Measurements from ENCODE around the gene PLAC8. TPM values are rescaled to one million over a fixed set of nuclear protein-coding genes. Genes with fewer than 3 reads are reported as not detected.
"Not testable (repeated sequence)": the region's sequence is repeated elsewhere in the genome, so short reads cannot be mapped to it uniquely, and the experiment has no call there.

The PLAC8 gene
- total RNA-seq, 2 donors from 2014 or later, result 48.0 to 49.3 TPM

DNA sequence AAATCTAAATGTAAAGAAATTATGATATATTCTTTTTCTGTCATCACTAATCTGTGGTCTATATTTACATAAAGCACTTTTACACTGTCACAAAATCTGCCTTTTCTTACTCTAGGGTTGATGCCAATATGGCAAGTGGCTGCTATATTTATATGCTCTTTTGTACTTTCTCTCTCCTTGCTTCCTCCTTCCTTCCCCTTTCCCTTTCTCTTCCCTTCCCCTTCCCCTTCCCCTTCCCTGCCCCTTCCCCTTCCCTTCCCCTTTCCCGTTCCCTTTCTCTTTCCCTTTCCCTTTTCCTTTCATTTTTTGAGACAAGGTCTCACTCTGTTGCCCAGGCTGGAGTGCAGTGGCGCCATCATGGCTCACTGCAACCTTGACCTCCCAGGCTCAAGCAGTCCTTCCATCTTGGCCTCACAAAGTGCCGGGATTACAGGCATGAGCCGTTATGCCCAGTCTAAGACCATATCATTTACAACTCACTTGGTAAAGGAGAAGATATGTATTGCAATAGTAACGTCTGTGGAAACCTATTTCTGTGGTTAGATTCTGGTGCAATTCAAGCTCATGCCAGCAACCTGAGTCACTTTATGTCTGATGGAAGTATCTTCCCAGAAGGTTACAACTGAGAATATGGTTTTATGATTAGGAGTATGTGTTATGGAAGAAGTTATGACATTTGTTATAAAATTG lies 13.9 kb upstream of the PLAC8 start:
- H3K4me1 Mint-ChIP-seq (ENCODE audit: low read depth), result peaks cover 20% of the 10 kb centered on the region
- no peak for DNase-seq
- H3K27ac Mint-ChIP-seq, result no peak overlapping the region
- H3K9me3 Mint-ChIP-seq, result peaks cover 0 to 1% of the 10 kb centered on the region in 2 donors
- no peak overlapping the region for H3K4me3 Mint-ChIP-seq
- H3K36me3 Mint-ChIP-seq (ENCODE audit: insufficient read depth in 2 of 2), result peaks cover 0 to 6% of the 10 kb centered on the region in 2 donors
- H3K27me3 Mint-ChIP-seq (ENCODE audit: low read depth), result no peaks in the 10 kb centered on the region
- no peak for ATAC-seq (replicated peaks in 1 of 2)

DNA sequence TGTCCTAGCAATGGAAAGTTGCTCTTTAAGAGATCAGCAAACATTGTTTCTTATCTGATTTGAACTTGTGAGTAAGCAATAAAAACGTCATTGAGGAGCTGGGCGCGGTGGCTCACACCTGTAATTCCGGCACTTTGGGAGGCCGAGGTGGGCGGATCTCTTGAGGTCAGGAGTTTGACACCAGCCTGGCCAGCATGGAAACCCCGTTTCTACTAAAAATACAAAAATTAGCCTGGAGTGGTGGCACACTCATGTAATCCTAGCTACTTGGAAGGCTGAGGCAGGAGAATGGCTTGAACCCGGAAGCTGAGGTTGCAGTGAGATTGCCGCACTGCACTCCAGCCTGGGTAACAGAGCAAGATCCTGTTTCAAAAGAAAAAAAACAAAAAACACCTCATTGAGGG lies 11.2 kb upstream of the PLAC8 start:
- H3K4me3 Mint-ChIP-seq, result peak overlapping the region; percentile 27 to 54
- H3K9me3 Mint-ChIP-seq, result no peaks in the 10 kb centered on the region
- ATAC-seq (replicated peaks in 1 of 2), result peak; percentile 45 to 56
- H3K27me3 Mint-ChIP-seq (ENCODE audit: low read depth), result no peaks in the 10 kb centered on the region
- peak in 1 of 2 donors; percentile 35 for DNase-seq
- peaks cover 0 to 5% of the 10 kb centered on the region in 2 donors for H3K36me3 Mint-ChIP-seq (ENCODE audit: insufficient read depth in 2 of 2)
- H3K4me1 Mint-ChIP-seq (ENCODE audit: low read depth), result peaks cover 16% of the 10 kb centered on the region
- H3K27ac Mint-ChIP-seq, result no peak overlapping the region

DNA sequence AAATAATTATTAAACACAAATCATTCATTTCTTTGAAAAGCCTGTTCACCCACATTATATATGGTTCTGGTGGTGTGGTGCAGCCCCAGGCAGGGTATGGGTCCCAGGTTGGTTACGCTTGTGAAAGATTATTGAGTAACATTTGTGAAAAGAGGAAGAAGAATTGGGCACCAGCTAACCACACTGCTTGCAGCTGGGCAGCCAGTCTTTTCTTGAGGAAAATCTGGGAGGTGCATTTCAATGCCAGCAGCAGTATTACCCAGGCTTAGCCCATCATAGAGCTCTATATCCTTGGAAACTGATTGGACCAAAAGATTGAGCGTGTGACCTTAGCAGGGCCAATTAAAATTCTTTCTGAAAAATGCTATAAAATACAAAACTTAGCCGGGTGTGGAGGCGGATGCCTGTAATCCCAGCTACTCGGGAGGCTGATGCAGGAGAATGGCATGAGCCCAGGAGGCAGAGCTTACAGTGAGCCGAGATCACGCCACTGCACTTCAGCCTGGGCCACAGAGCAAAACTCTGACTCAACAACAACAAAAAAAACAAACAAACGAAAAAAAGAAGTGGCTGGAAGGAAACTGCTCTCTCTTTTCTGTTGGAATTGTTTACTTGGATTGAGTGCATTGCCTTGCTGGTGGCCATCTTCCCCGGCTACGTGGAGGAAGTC lies 9.7 kb upstream of the PLAC8 start:
- no peaks in the 10 kb centered on the region for H3K9me3 Mint-ChIP-seq
- peaks cover 0 to 5% of the 10 kb centered on the region in 2 donors for H3K36me3 Mint-ChIP-seq (ENCODE audit: insufficient read depth in 2 of 2)
- peaks cover 16% of the 10 kb centered on the region for H3K4me1 Mint-ChIP-seq (ENCODE audit: low read depth)
- ATAC-seq (replicated peaks in 1 of 2) (no peak), DNase-seq (no peak)
- H3K27ac Mint-ChIP-seq, result no peak overlapping the region
- H3K27me3 Mint-ChIP-seq (ENCODE audit: low read depth), result no peaks in the 10 kb centered on the region
- H3K4me3 Mint-ChIP-seq, result no peak overlapping the region

DNA sequence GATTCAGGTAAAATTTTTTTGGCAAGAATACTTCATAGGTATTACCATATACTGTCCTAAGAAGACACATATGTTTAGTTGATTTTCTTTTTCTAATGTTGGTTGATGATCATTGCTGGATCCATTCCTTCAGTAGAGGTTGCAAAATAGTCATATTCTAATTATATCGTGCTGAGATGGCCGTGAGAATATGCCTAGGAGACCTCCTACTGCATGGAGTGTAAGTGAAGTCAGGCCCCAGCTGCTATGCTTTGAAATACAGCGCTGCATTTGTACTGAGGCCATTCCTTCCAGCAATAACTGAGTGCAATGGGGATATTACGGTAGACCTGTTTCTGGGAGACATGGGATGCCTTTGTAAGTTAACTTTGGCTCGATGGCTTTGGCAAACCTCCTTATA lies 6.7 kb upstream of the PLAC8 start:
- Mint-ChIP-seq H3K27me3 (ENCODE audit: low read depth) (no peaks in the 10 kb centered on the region), H3K36me3 (ENCODE audit: insufficient read depth in 2 of 2) (peaks cover 0 to 2% of the 10 kb centered on the region in 2 donors), H3K27ac (no peak overlapping the region), H3K4me3 (no peak overlapping the region), H3K4me1 (ENCODE audit: low read depth) (peaks cover 13% of the 10 kb centered on the region), H3K9me3 (no peaks in the 10 kb centered on the region)
- ATAC-seq (replicated peaks in 1 of 2), result no peak
- DNase-seq, result no peak

DNA sequence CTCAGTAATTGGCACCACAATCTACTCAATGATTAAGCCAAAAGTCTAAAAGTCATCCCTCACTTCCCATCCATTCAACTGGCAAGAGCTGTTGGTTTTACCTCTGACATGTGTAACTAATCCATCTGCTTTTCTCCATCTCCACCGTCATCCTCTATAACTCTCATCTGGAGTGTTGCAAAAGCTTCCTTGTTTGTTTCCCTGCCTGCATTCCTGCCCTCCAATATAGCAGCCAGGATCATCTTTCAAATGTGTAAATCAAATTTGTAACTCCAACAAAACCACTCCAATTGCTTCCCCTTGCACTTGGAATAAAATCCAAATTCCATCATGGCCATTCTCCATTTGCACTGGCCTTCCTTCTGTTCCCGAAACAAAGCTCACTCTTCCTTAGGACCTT lies 4.3 kb upstream of the PLAC8 start:
- DNase-seq (no peak), ATAC-seq (replicated peaks in 1 of 2) (no peak)
- no peaks in the 10 kb centered on the region for H3K36me3 Mint-ChIP-seq (ENCODE audit: insufficient read depth in 2 of 2)
- no peak overlapping the region for H3K4me3 Mint-ChIP-seq
- no peaks in the 10 kb centered on the region for H3K9me3 Mint-ChIP-seq
- no peak overlapping the region for H3K27ac Mint-ChIP-seq
- H3K4me1 Mint-ChIP-seq (ENCODE audit: low read depth), result peaks cover 27% of the 10 kb centered on the region
- no peaks in the 10 kb centered on the region for H3K27me3 Mint-ChIP-seq (ENCODE audit: low read depth)

DNA sequence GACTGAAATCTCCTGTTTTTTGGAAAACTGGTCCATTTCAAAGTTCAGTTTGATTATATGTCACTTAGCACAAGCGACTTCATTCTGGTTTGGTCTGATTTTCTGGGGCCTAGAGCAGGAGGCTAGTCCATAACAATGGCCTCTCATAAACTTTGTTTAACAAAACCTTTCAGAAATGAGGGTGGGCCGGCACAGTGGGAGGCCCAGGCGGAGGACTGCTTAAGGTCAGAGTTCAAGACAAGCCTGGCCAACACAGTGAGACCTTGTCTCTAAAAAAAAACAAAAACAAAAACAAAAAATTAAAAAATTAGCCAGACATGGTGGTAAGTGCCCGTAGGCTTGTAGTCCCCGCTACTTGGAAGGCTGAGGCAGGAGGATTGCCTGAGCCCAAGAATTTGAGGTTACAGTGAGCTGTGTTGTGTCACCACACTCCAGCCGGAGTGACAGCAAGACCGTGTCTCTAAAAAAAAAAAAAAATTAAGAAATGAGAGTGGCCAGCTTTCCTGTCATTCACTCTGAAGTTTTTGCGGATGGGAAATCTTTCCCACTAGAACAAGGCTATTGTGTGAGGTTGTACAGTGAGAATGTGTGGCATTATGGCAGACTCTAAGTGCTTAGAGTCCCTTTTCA lies 1.2 kb upstream of the PLAC8 start:
- no peak for ATAC-seq (replicated peaks in 1 of 2)
- Mint-ChIP-seq H3K4me3 (peak overlapping the region in 1 of 2 donors; percentile 33), H3K27me3 (ENCODE audit: low read depth) (no peaks in the 10 kb centered on the region), H3K27ac (peak overlapping the region; percentile 94), H3K36me3 (ENCODE audit: insufficient read depth in 2 of 2) (peaks cover 2 to 5% of the 10 kb centered on the region in 2 donors), H3K4me1 (ENCODE audit: low read depth) (peaks cover 47% of the 10 kb centered on the region), H3K9me3 (no peaks in the 10 kb centered on the region)
- no peak for DNase-seq

DNA sequence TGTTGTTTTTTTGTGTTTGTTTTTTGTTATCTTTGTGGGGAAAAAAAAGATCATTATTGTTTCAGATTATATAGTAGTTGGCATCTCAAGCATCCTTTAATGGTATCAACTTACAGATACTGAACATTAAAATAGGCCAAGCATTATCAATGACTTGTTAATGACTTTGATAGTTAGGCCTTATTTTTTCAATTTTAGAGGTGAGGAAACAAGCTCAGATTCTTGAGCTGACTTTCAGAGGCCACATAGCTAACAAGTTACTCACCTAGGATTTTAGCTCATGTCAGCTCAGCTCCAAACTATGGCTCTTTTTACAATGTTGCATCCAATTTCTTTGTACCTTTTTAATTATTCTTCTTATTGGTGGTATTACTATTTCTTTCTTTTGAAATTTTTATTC lies 471 bp upstream of the PLAC8 start:
- peak overlapping the region; percentile 94 for H3K27ac Mint-ChIP-seq
- peaks cover 2 to 5% of the 10 kb centered on the region in 2 donors for H3K36me3 Mint-ChIP-seq (ENCODE audit: insufficient read depth in 2 of 2)
- peaks cover 53% of the 10 kb centered on the region for H3K4me1 Mint-ChIP-seq (ENCODE audit: low read depth)
- no peak for ATAC-seq (replicated peaks in 1 of 2)
- no peak for DNase-seq
- peak overlapping the region; percentile 85 to 93 for H3K4me3 Mint-ChIP-seq
- H3K9me3 Mint-ChIP-seq, result no peaks in the 10 kb centered on the region
- no peaks in the 10 kb centered on the region for H3K27me3 Mint-ChIP-seq (ENCODE audit: low read depth)

DNA sequence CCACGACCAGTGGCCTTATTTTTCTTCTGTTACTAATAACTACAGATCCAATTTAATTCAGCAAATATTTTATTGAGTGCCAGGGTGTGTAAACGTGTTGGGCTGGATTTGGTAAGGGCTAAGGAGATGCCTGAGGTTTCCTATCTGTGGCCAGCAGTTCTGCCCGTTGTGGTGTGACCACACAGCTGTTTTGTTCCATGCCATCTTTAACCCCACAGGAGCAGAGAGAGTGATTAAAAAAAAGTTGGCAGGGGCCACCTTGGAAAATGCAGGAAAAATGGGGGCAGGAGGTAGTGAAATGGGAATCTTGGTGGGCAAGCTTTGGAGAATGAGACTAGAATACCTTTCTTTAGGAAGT lies 1.1 kb downstream of the PLAC8 start:
- Mint-ChIP-seq H3K4me1 (ENCODE audit: low read depth) (peaks cover 59% of the 10 kb centered on the region), H3K4me3 (peak overlapping the region; percentile 89 to 93), H3K27ac (peak overlapping the region; percentile 95), H3K9me3 (no peaks in the 10 kb centered on the region), H3K27me3 (ENCODE audit: low read depth) (no peaks in the 10 kb centered on the region), H3K36me3 (ENCODE audit: insufficient read depth in 2 of 2) (peaks cover 2 to 8% of the 10 kb centered on the region in 2 donors)
- no peak for ATAC-seq (replicated peaks in 1 of 2)
- DNase-seq, result no peak

DNA sequence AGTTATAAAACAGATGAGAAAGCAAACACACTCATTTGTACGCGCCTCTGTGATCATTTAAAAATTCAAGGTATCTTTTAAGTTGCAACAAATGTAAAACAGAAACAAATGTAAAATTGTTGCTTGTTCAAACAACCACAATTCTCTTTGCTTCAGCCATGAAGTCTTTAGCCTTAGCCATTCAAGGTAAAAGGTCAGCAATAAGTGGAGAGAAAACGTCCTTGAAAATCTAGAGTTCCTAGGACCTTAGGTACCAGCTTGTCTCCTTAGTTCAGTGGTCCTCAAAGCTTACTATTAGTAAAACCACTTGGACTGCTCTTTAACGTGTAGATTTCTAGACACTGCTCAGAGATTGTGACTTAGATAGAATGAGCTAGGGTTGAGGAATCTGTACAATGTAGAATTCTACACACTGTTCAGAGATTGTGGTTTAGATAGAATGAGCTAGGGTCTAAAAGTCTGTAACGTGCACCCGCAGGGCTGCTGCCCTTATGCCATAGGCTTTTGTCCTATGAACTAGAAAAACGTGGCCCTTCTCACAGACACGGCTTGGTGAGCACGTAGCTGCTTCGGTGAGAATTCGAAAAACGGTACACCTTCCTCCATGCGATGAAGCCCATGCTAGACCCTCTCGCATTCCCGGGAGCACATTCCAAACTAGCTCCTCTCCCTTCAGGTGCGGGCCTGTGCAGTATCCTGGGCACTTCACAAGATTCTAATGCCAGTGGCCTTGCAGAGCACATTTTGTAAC lies 1.7 kb downstream of the PLAC8 start:
- no peaks in the 10 kb centered on the region for H3K9me3 Mint-ChIP-seq
- peak; percentile 34 to 35 for DNase-seq
- H3K36me3 Mint-ChIP-seq (ENCODE audit: insufficient read depth in 2 of 2), result peaks cover 2 to 8% of the 10 kb centered on the region in 2 donors
- H3K4me1 Mint-ChIP-seq (ENCODE audit: low read depth), result peaks cover 59% of the 10 kb centered on the region
- no peaks in the 10 kb centered on the region for H3K27me3 Mint-ChIP-seq (ENCODE audit: low read depth)
- peak overlapping the region; percentile 95 for H3K27ac Mint-ChIP-seq
- H3K4me3 Mint-ChIP-seq, result peak overlapping the region; percentile 89 to 93
- ATAC-seq (replicated peaks in 1 of 2), result peak; percentile 14 to 15

DNA sequence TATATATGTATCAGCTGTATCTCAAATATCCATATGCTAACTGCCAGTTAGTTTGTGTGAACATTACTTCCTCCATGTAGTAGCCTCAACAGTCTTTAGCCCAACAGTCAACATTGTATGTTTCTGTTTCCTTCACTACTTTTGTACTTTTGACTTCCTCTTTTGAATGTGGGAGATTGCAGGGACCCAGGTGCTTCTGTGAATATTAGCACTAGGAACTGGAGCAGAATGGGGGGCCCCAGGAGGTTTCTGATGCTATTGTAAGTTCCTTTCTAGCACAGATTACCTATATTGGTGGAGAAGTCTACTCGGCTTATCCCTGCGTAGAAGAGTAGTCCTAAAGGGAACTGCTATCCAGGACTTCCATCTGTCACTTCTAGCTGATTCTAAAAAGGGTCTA lies 2.3 kb downstream of the PLAC8 start:
- Mint-ChIP-seq H3K27ac (peak overlapping the region; percentile 95), H3K9me3 (no peaks in the 10 kb centered on the region), H3K27me3 (ENCODE audit: low read depth) (no peaks in the 10 kb centered on the region), H3K4me3 (peak overlapping the region; percentile 89 to 93), H3K4me1 (ENCODE audit: low read depth) (peaks cover 56% of the 10 kb centered on the region), H3K36me3 (ENCODE audit: insufficient read depth in 2 of 2) (peaks cover 2 to 8% of the 10 kb centered on the region in 2 donors)
- DNase-seq, result no peak
- ATAC-seq (replicated peaks in 1 of 2), result no peak

DNA sequence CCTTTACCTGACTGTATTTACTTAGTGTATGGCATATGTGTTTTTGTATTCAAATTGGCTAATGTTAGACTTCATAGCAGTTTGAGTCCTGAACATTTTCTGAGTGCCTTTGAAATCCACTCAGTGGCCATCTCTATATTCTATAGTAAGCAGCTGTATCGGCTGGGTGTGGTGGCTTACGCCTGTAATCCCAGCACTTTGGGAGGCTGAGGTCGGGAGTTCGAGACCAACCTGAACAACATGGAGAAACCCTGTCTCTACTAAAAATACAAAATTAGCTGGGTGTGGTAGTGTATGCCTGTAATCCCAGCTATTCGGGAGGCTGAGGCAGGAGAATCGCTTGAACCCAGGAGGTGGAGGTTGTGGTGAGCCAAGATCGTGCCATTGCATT lies 2.8 kb downstream of the PLAC8 start:
- H3K27me3 Mint-ChIP-seq (ENCODE audit: low read depth); DNase-seq; H3K9me3 Mint-ChIP-seq; H3K36me3 Mint-ChIP-seq (ENCODE audit: insufficient read depth in 2 of 2); ATAC-seq (replicated peaks in 1 of 2): not testable (repeated sequence)
- H3K27ac Mint-ChIP-seq, result peak overlapping the region; percentile 83
- peaks cover 56% of the 10 kb centered on the region for H3K4me1 Mint-ChIP-seq (ENCODE audit: low read depth)
- peak overlapping the region; percentile 90 to 97 for H3K4me3 Mint-ChIP-seq

DNA sequence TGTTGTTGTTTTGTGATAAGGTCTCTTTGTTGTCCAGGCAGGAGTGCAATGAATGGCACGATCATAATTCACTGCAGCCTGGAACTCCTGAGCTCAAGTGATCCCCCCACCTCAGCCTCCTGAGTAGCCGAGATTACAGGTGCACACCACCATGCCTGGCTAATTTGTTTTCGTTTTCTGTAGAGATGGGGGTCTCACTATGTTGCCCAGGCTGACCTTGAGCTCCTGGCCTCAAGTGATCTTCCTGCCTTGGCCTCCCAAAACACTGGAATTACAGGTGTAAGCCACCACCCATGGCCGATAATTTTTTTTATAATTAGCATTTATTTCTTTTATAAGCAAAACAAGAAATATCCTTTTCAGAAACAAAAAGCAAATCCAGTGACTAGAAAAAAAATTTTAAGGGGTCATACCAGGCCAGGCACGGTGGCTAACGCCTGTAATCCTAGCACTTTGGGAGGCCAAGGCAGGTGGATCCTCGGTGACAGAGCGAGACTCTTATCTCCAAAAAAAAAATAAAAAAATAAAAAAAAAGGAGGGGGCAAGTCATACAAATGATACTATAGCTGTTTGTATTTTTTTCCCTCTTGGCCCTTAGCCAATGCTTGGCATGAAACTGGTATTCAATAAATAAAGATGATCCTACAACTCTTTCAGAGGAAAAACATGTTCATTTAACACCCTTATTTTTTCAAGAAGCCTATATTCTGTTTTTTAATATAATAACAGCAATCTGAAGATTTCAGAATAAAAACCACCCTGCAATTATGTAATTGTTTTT lies 3.4 kb downstream of the PLAC8 start:
- Mint-ChIP-seq H3K4me1 (ENCODE audit: low read depth) (peaks cover 56% of the 10 kb centered on the region), H3K27ac (peak overlapping the region; percentile 86), H3K27me3 (ENCODE audit: low read depth) (no peaks in the 10 kb centered on the region), H3K9me3 (no peaks in the 10 kb centered on the region), H3K4me3 (peak overlapping the region; percentile 97 to 100), H3K36me3 (ENCODE audit: insufficient read depth in 2 of 2) (peaks cover 2 to 8% of the 10 kb centered on the region in 2 donors)
- no peak for ATAC-seq (replicated peaks in 1 of 2)
- DNase-seq, result no peak

Data from activated T-cell treated with anti-CD3 and anti-CD28 coated beads, Interleukin-2, amount 50 U/mL, for 72 hours (primary cell).